ENCODE results near the gene TRAM2. TPM values are rescaled to one million over a fixed set of nuclear protein-coding genes. Genes with fewer than 3 reads are reported as not detected.
A peak's percentile ranks its signal among the peaks of the same experiment; 100 is the strongest.

The TRAM2 gene
- total and polyA plus RNA-seq, 2 of the 13 experiments (the other 11 are each of a cell fraction or from before 2014, with no cell fraction given) = 49.1 to 72.5 TPM

DNA sequence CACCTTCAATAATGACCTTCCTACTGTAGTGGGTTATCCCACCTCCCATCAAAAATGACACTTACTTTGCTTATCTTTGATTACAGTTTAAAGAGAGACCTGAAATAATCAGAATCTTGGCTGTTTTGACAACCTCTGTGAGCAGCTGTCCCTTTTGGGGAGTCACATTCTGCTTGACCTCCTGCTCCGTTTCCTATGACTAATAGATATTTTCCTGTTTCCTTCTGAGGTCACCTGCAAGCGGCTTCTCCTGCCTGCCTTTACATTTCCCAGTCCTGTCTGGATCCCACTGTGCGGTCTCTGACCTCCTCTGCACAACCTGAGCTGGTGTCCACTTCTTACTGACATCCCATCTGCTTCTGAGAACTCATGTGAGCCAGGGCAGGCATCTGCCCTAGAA is 54.2 kb downstream of the TRAM2 start (continued):
- TF ChIP-seq THAP8 (CRISPR knock-in tag; IDR thresholded peaks at IDR 0.05; ENCODE audit: borderline replicate concordance) (no peak), EHMT2 (IDR thresholded peaks at IDR 0.05; ENCODE audit: borderline replicate concordance, low read depth, low read length) (no peak), NCOR1 (IDR thresholded peaks at IDR 0.05; ENCODE audit: borderline replicate concordance, low read length) (no peak)
- TF ChIP-seq, protein P1, sequence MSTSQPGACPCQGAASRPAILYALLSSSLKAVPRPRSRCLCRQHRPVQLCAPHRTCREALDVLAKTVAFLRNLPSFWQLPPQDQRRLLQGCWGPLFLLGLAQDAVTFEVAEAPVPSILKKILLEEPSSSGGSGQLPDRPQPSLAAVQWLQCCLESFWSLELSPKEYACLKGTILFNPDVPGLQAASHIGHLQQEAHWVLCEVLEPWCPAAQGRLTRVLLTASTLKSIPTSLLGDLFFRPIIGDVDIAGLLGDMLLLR (CRISPR knock-in tag; IDR thresholded peaks at IDR 0.05) = no peak

GRCh38 chr6:52522151-52522626 is 54.7 kb downstream of the TRAM2 start:
- Histone ChIP-seq H3K36me3 (replicated peaks in 1 of 2; ENCODE audit: control insufficient read depth in 1 of 2, insufficient read depth in 2 of 2, low read length in 2 of 2) (peaks cover 6 to 42% of the 10 kb centered on the region in 2 experiments), H3K4me3 (replicated peaks in 1 of 3; ENCODE audit: insufficient read depth in 1 of 3, low read depth in 2 of 3, low read length in 3 of 3) (no peak overlapping the region), H4K20me1 (ENCODE audit: insufficient read depth, low read length) (0 out of 2 replicates have a peak, but pooled peaks cover 3% of the 10 kb centered on the region), H3K4me1 (ENCODE audit: insufficient read depth, low read length) (peaks cover 57% of the 10 kb centered on the region), H3K4me2 (ENCODE audit: low read depth, low read length) (no peak overlapping the region), H3K9ac (ENCODE audit: insufficient read depth, low read depth, low read length) (no peak overlapping the region), H2AFZ (ENCODE audit: low read length) (no peak overlapping the region), H3K27ac (ENCODE audit: extremely low read length, insufficient read depth, low read length) (peak overlapping the region; percentile 31), H3K9me3 (ENCODE audit: low read length) (no peaks in the 10 kb centered on the region), H3K79me2 (ENCODE audit: insufficient read depth, low read length) (peaks cover 51% of the 10 kb centered on the region), H3K27me3 (ENCODE audit: control insufficient read depth in 1 of 2, insufficient read depth in 2 of 2, low read length in 2 of 2) (no peaks in the 10 kb centered on the region)
- WGBS (ENCODE audit: low lambda C conversion rate) = 64% methylated on average over 7 of the region's 7 CpGs
- BruUV-seq (replicated peaks) = no TSS peak
- no peak for DNase-seq (ENCODE audit: low spot score)
- intact Hi-C loops (cut with micrococcal nuclease; ENCODE audit: unreplicated experiment) (no loop called here), in situ Hi-C loops (cut with HindIII; ENCODE audit: extremely low pct_ligation_motif_present, low pct_unique_long_range_greater_than_20kb) (no loop called here)
- no peak for FAIRE-seq
- no peak for ATAC-seq
- CTCF ChIA-PET (ENCODE audit: low intra/inter-chr PET ratio, low total read pairs) = no interaction called here
- POLR2A ChIA-PET = interaction anchor here (0.8 kb wide), 1 partner anchor 22 kb away, joined by 3 read pairs; no protein-coding TSS in a partner anchor
- TF ChIP-seq, protein P2, sequence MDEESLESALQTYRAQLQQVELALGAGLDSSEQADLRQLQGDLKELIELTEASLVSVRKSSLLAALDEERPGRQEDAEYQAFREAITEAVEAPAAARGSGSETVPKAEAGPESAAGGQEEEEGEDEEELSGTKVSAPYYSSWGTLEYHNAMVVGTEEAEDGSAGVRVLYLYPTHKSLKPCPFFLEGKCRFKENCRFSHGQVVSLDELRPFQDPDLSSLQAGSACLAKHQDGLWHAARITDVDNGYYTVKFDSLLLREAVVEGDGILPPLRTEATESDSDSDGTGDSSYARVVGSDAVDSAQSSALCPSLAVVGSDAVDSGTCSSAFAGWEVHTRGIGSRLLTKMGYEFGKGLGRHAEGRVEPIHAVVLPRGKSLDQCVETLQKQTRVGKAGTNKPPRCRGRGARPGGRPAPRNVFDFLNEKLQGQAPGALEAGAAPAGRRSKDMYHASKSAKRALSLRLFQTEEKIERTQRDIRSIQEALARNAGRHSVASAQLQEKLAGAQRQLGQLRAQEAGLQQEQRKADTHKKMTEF (CRISPR knock-in tag; IDR thresholded peaks at IDR 0.05) = no peak
- TF ChIP-seq ZBTB34 (CRISPR knock-in tag; IDR thresholded peaks at IDR 0.05) = no peak
- TF ChIP-seq, protein P3, sequence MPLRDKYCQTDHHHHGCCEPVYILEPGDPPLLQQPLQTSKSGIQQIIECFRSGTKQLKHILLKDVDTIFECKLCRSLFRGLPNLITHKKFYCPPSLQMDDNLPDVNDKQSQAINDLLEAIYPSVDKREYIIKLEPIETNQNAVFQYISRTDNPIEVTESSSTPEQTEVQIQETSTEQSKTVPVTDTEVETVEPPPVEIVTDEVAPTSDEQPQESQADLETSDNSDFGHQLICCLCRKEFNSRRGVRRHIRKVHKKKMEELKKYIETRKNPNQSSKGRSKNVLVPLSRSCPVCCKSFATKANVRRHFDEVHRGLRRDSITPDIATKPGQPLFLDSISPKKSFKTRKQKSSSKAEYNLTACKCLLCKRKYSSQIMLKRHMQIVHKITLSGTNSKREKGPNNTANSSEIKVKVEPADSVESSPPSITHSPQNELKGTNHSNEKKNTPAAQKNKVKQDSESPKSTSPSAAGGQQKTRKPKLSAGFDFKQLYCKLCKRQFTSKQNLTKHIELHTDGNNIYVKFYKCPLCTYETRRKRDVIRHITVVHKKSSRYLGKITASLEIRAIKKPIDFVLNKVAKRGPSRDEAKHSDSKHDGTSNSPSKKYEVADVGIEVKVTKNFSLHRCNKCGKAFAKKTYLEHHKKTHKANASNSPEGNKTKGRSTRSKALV (CRISPR knock-in tag; IDR thresholded peaks at IDR 0.05) = no peak
- peak; percentile 56; the same call in 1 of the 2 replicates for TF ChIP-seq RARA (CRISPR knock-in tag; IDR thresholded peaks at IDR 0.05)
- TF ChIP-seq HNF4G (IDR thresholded peaks at IDR 0.05; ENCODE audit: borderline replicate concordance, low read depth, low read length) = no peak
- no peak for TF ChIP-seq HNF4G (CRISPR knock-in tag; IDR thresholded peaks at IDR 0.05; ENCODE audit: borderline replicate concordance, low read depth)
- TF ChIP-seq, protein P4, sequence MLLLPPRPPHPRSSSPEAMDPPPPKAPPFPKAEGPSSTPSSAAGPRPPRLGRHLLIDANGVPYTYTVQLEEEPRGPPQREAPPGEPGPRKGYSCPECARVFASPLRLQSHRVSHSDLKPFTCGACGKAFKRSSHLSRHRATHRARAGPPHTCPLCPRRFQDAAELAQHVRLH (CRISPR knock-in tag; IDR thresholded peaks at IDR 0.05; ENCODE audit: borderline replicate concordance, low read depth) = no peak
- TF ChIP-seq MZF1 (CRISPR knock-in tag; IDR thresholded peaks at IDR 0.05; ENCODE audit: borderline replicate concordance) = no peak
- TF ChIP-seq RXRB (CRISPR knock-in tag; IDR thresholded peaks at IDR 0.05; ENCODE audit: borderline replicate concordance) = 0 out of 2 replicates have a peak, but pooled peaks have one; percentile 13
- 0 out of 2 replicates have a peak, but pooled peaks have one; percentile 48 for TF ChIP-seq ZSCAN25 (CRISPR knock-in tag; IDR thresholded peaks at IDR 0.05)
- no peak for TF ChIP-seq SMC3 (IDR thresholded peaks at IDR 0.05; ENCODE audit: low read length)

All from HepG2 (cell line).